H9 (cell line): ENCODE measurements around the gene MAPT. TPM values are rescaled to one million over a fixed set of nuclear protein-coding genes. Genes with fewer than 3 reads are reported as not detected.

Experiments used
- DNase-seq: peaks from one replicate; pipeline ENCODE4 v3.0.0-alpha.2; 2017
- H2AFZ ChIP-seq: one replicate; pipeline ENCODE4 v1.6.1; 2013; ENCODE audit warnings: mild to moderate bottlenecking, low read length, control low read depth, moderate library complexity
- H2AK5ac ChIP-seq: 2 replicates; pipeline ENCODE4 v1.6.1; 2013; ENCODE audit warnings: low read length, control low read depth, mixed read lengths; ENCODE audit not compliant: insufficient read length
- H2BK120ac ChIP-seq: one replicate; pipeline ENCODE4 v1.6.1; 2013; ENCODE audit warnings: low read depth, mild to moderate bottlenecking, low read length, control low read depth, inconsistent platforms; ENCODE audit not compliant: poor library complexity, severe bottlenecking
- H2BK12ac ChIP-seq: 2 replicates; pipeline ENCODE4 v1.6.1; 2013; ENCODE audit warnings: low read length, control low read depth, mixed read lengths, low read depth; ENCODE audit not compliant: insufficient read length
- H2BK15ac ChIP-seq: 2 replicates; pipeline ENCODE4 v1.6.1; 2013; ENCODE audit warnings: low read depth, low read length, control low read depth
- H2BK20ac ChIP-seq: one replicate; pipeline ENCODE4 v1.6.1; 2013; ENCODE audit warnings: low read depth, mild to moderate bottlenecking, low read length, control low read depth, inconsistent platforms; ENCODE audit not compliant: poor library complexity, severe bottlenecking
- H2BK5ac ChIP-seq: 2 replicates; pipeline ENCODE4 v1.6.1; 2013; ENCODE audit warnings: low read length, control low read depth, mixed read lengths; ENCODE audit not compliant: insufficient read length
- H3K14ac ChIP-seq: 2 replicates; pipeline ENCODE4 v1.6.1; 2013; ENCODE audit warnings: low read length, control low read depth; ENCODE audit not compliant: insufficient read depth
- H3K18ac ChIP-seq: 2 replicates; pipeline ENCODE4 v1.6.1; 2013; ENCODE audit warnings: low read depth, mild to moderate bottlenecking, mixed read lengths, low read length, control low read depth; ENCODE audit not compliant: insufficient read length
- H3K23ac ChIP-seq: 2 replicates; pipeline ENCODE4 v1.6.1; 2013; ENCODE audit warnings: low read length, control low read depth, mixed read lengths, low read depth; ENCODE audit not compliant: insufficient read length
- H3K23me2 ChIP-seq: 2 replicates; pipeline ENCODE4 v1.6.1; 2013; ENCODE audit warnings: low read depth, mild to moderate bottlenecking, mixed read lengths, low read length, control low read depth; ENCODE audit not compliant: insufficient read length, poor library complexity, severe bottlenecking
- H3K27ac ChIP-seq: 2 replicates; pipeline ENCODE4 v1.5.1; 2013; ENCODE audit warnings: low read length, control low read depth, mixed read lengths, low read depth; ENCODE audit not compliant: insufficient read length
- H3K27me3 ChIP-seq: 2 replicates; pipeline ENCODE4 v1.6.1; 2013; ENCODE audit warnings: low read length, control low read depth, inconsistent platforms; ENCODE audit not compliant: insufficient read depth
- H3K4ac ChIP-seq: 2 replicates; pipeline ENCODE4 v1.6.1; 2013; ENCODE audit warnings: low read depth, mild to moderate bottlenecking, control low read depth, inconsistent platforms, low read length, moderate library complexity
- H3K4me1 ChIP-seq: 2 replicates; pipeline ENCODE4 v1.6.1; 2013; ENCODE audit warnings: low read length, control low read depth, inconsistent platforms; ENCODE audit not compliant: insufficient read depth
- H3K4me2 ChIP-seq: 2 replicates; pipeline ENCODE4 v1.6.1; 2013; ENCODE audit warnings: low read length, control low read depth, mixed read lengths; ENCODE audit not compliant: insufficient read length, insufficient read depth
- H3K56ac ChIP-seq: 2 replicates; pipeline ENCODE4 v1.6.1; 2013; ENCODE audit warnings: low read depth, mild to moderate bottlenecking, mixed read lengths, low read length, control low read depth; ENCODE audit not compliant: insufficient read length
- H3K79me1 ChIP-seq: 2 replicates; pipeline ENCODE4 v1.6.1; 2013; ENCODE audit warnings: low read depth, mild to moderate bottlenecking, moderate library complexity, low read length, control low read depth, inconsistent platforms; ENCODE audit not compliant: insufficient read depth, poor library complexity, severe bottlenecking
- H3K79me2 ChIP-seq: 2 replicates; pipeline ENCODE4 v1.6.1; 2013; ENCODE audit warnings: low read length, control low read depth, inconsistent platforms; ENCODE audit not compliant: insufficient read depth
- H3K9ac ChIP-seq: 2 replicates; pipeline ENCODE4 v1.6.1; 2013; ENCODE audit warnings: low read length, control low read depth, mixed read lengths; ENCODE audit not compliant: insufficient read length; ENCODE audit errors: extremely low read depth
- H3K9me3 ChIP-seq: one replicate; pipeline ENCODE4 v1.6.1; 2013; ENCODE audit warnings: low read depth, low read length, inconsistent platforms; ENCODE audit not compliant: control insufficient read depth
- H3T11ph ChIP-seq: one replicate; pipeline ENCODE4 v1.6.1; 2013; ENCODE audit warnings: mild to moderate bottlenecking, low read length, control low read depth, inconsistent platforms
- H4K20me1 ChIP-seq: one replicate; pipeline ENCODE4 v1.6.1; 2013; ENCODE audit not compliant: control insufficient read depth, insufficient read length, insufficient read depth
- H4K5ac ChIP-seq: 2 replicates; pipeline ENCODE4 v1.6.1; 2013; ENCODE audit warnings: low read depth, mild to moderate bottlenecking, mixed read lengths, low read length, control low read depth; ENCODE audit not compliant: insufficient read length
- H4K8ac ChIP-seq: replicated peaks from 2 replicates; pipeline ENCODE4 v1.6.1; 2013; ENCODE audit warnings: low read length, control low read depth, mixed read lengths, low read depth; ENCODE audit not compliant: insufficient read length
- H4K91ac ChIP-seq: 2 replicates; pipeline ENCODE4 v1.6.1; 2013; ENCODE audit warnings: low read depth, mild to moderate bottlenecking, moderate library complexity, mixed read lengths, low read length, control low read depth; ENCODE audit not compliant: insufficient read length
- H3K27ac Mint-ChIP-seq, 3 experiments: 2 replicates in 2 of 3; 3 replicates in 1 of 3; pipeline ENCODE4 v1.8.0; 2020 to 2021; ENCODE audit warnings: mixed read lengths in 3 of 3, mild to moderate bottlenecking in 1 of 3, moderate library complexity in 1 of 3
- H3K27me3 Mint-ChIP-seq: 2 replicates; pipeline ENCODE4 v1.8.0; 2021; ENCODE audit warnings: low read depth, mild to moderate bottlenecking, moderate library complexity, mixed read lengths
- H3K36me3 Mint-ChIP-seq, 3 experiments: 2 replicates in 2 of 3; 3 replicates in 1 of 3; pipeline ENCODE4 v1.8.0; 2020 to 2021; ENCODE audit warnings: low read depth in 3 of 3, mixed read lengths in 3 of 3; ENCODE audit not compliant: insufficient read depth in 1 of 3
- H3K4me1 Mint-ChIP-seq, 2 experiments: 2 replicates each; pipeline ENCODE4 v1.8.0; 2020; ENCODE audit warnings: mixed read lengths in 2 of 2
- H3K4me3 Mint-ChIP-seq, 2 experiments: 2 replicates in 1 of 2; 3 replicates in 1 of 2; pipeline ENCODE4 v1.8.0; 2020 to 2021; ENCODE audit warnings: mild to moderate bottlenecking in 2 of 2, mixed read lengths in 2 of 2, moderate library complexity in 1 of 2
- H3K9me3 Mint-ChIP-seq, 2 experiments: 2 replicates in 1 of 2; 3 replicates in 1 of 2; pipeline ENCODE4 v1.8.0; 2020; ENCODE audit warnings: mild to moderate bottlenecking in 2 of 2, mixed read lengths in 2 of 2, moderate library complexity in 1 of 2
- WGBS: extraction: QIAGEN DNeasy Blood & Tissue Kit; methylation state at CpG from one replicate; pipeline ENCODE4 v1.1.7; 2013; ENCODE audit warnings: missing lambda C conversion rate, low lambda C conversion rate, mixed read lengths; ENCODE audit not compliant: insufficient read length; ENCODE audit errors: extremely low coverage; 5-methylcytosine and 5-hydroxymethylcytosine counted together
- long read RNA-seq: library from polyadenylated mRNA; unstranded; transcript quantifications from one replicate; pipeline ENCODE4 v2.0.0, GENCODE V29; 2020
- total RNA-seq: library from RNA; stranded (reverse); gene quantifications from 2 replicates; pipeline ENCODE4 v1.2.1, GENCODE V29; 2021
- TF ChIP-seq, protein P1 (sequence below): fragments of 200-600 bp; sonication (generic); conservative IDR thresholded peaks from 3 replicates; pipeline ENCODE4 v1.8.0; 2021; ENCODE audit warnings: antibody characterized with exemption, mild to moderate bottlenecking

The MAPT gene
- 1.3 and 1.6 TPM in 2 replicates for total RNA-seq
- long read RNA-seq, transcript MAPT-202 (9 exons, 1,107 nt), result major isoform, 12 of 17 reads
- long read RNA-seq, partial matches to known transcripts, result 1 of 17 reads
- long read RNA-seq, other reads (novel, unspliced or antisense), result 4 of 17 reads

DNA sequence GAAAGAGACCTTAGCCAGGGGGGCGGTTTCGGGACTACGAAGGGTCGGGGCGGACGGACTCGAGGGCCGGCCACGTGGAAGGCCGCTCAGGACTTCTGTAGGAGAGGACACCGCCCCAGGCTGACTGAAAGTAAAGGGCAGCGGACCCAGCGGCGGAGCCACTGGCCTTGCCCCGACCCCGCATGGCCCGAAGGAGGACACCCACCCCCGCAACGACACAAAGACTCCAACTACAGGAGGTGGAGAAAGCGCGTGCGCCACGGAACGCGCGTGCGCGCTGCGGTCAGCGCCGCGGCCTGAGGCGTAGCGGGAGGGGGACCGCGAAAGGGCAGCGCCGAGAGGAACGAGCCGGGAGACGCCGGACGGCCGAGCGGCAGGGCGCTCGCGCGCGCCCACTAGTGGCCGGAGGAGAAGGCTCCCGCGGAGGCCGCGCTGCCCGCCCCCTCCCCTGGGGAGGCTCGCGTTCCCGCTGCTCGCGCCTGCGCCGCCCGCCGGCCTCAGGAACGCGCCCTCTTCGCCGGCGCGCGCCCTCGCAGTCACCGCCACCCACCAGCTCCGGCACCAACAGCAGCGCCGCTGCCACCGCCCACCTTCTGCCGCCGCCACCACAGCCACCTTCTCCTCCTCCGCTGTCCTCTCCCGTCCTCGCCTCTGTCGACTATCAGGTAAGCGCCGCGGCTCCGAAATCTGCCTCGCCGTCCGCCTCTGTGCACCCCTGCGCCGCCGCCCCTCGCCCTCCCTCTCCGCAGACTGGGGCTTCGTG, at the start of gene MAPT:
Gene MAPT (plus strand): TSS at position 533 of the 763 bp plus-strand sequence. CDS start 67,784 bp downstream, outside the sequence.
- no peak within 1 kb of the TSS for H3T11ph ChIP-seq
- H3K23ac ChIP-seq, result no peak within 1 kb of the TSS
- peak within 1 kb of the TSS; percentile 63 for H3K4me2 ChIP-seq
- H3K18ac ChIP-seq, result peak within 1 kb of the TSS; percentile 20
- no peak within 1 kb of the TSS for H4K5ac ChIP-seq
- H4K8ac ChIP-seq, result no peak within 1 kb of the TSS
- no CpG with 5 or more reads among the region's 97 CpGs for WGBS
- no peak within 1 kb of the TSS for H3K27ac ChIP-seq
- no peaks in the 10 kb centered on the region for H3K79me1 ChIP-seq
- H2AK5ac ChIP-seq, result no peak within 1 kb of the TSS
- Mint-ChIP-seq H3K9me3 (peaks cover 0 to 2% of the 10 kb centered on the region in 2 experiments; a peak in 3 of 5 replicates), H3K4me1 (peaks cover 18 to 28% of the 10 kb centered on the region in 2 experiments), H3K27ac (no peak within 1 kb of the TSS), H3K36me3 (peaks cover 0 to 2% (median 0%) of the 10 kb centered on the region in 3 experiments; a peak in 2 of 7 replicates), H3K27me3 (peaks cover 91% of the 10 kb centered on the region), H3K4me3 (peak within 1 kb of the TSS; percentile 71 to 88)
- peak within 1 kb of the TSS; percentile 39 for H3K9ac ChIP-seq
- no peaks in the 10 kb centered on the region for H3K79me2 ChIP-seq
- no peaks in the 10 kb centered on the region for H4K20me1 ChIP-seq
- H3K56ac ChIP-seq, result no peak within 1 kb of the TSS
- H2BK5ac ChIP-seq, result no peak within 1 kb of the TSS
- H2BK12ac ChIP-seq, result no peak within 1 kb of the TSS
- no peak within 1 kb of the TSS for H2BK120ac ChIP-seq
- no peaks in the 10 kb centered on the region for H3K9me3 ChIP-seq
- peak within 1 kb of the TSS; percentile 74 for H3K14ac ChIP-seq
- no peak within 1 kb of the TSS for H2AFZ ChIP-seq
- no peak within 1 kb of the TSS for H3K4ac ChIP-seq
- no peak within 1 kb of the TSS for H2BK20ac ChIP-seq
- no peak within 1 kb of the TSS for H4K91ac ChIP-seq
- peaks cover 26% of the 10 kb centered on the region for H3K23me2 ChIP-seq
- no peak within 1 kb of the TSS for H2BK15ac ChIP-seq
- DNase-seq, result peak; percentile 97
- no peaks in the 10 kb centered on the region for H3K4me1 ChIP-seq
- TF ChIP-seq, protein P1, sequence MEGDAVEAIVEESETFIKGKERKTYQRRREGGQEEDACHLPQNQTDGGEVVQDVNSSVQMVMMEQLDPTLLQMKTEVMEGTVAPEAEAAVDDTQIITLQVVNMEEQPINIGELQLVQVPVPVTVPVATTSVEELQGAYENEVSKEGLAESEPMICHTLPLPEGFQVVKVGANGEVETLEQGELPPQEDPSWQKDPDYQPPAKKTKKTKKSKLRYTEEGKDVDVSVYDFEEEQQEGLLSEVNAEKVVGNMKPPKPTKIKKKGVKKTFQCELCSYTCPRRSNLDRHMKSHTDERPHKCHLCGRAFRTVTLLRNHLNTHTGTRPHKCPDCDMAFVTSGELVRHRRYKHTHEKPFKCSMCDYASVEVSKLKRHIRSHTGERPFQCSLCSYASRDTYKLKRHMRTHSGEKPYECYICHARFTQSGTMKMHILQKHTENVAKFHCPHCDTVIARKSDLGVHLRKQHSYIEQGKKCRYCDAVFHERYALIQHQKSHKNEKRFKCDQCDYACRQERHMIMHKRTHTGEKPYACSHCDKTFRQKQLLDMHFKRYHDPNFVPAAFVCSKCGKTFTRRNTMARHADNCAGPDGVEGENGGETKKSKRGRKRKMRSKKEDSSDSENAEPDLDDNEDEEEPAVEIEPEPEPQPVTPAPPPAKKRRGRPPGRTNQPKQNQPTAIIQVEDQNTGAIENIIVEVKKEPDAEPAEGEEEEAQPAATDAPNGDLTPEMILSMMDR, result peak; percentile 96
- H3K27me3 ChIP-seq, result peaks cover 44% of the 10 kb centered on the region
